ENCODE data around the gene CAV3.

CAV3 gene

DNA sequence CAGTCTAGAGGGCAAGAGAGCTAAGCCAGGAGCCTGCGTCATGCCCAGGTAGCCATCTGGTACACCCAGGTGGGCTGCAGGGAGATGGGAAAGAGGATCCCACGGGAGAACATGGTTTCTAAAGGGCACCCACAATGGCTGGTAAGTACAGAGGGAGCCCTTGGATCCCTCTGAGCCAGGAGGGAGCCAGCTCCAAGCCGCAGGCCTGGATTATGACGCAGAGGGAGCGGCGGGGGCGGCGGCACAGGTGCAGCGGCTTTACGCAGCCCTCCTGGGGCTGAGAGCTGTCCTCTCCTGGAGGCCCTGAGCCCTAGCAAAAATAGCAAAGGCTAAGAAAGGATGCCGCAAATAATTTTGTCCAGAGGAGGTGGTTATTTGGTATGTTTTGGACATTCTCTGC is 2.8 kb downstream of the CAV3 start:
- no peak for DNase-seq

DNA sequence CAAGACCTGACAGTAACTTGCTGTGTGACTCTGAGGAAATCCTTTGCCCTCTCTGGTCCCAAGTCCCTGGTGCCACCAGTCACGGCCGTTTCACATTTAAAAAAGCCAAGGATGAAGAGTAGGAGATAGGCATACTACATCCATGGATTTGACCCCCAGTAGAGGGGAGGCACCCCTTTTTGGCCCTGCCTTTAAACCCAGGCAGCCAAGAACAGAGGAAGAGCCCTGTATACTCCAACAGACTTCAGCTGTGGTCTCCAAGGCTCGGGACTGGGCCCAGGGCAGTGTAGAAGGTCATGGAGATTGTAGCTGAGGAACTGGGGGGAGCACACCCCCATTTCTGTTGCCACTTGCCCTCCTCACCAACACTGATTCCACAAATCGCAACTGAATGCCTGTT is 3.7 kb downstream of the CAV3 start:
- no peak for DNase-seq

DNA sequence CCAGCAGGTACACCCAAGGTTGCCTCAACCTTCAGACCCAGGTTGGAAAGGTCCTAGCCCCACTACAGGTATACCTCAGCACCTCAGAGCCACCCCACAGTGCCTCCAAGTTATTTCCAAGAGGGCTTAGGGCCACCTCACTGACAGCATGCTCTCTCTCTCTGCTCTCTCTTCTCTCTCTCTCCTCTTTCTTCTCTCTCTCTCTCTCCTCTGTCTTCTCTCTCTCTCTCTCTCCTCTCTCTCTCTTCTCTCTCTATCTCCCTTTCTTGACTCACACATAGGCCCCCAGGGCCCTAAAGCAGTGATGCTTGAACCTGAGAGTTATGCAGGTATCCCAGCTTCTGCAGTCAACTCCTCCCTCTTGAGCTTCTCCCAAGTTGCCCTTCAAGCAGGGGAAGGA is 4.2 kb downstream of the CAV3 start:
- DNase-seq = no peak

DNA sequence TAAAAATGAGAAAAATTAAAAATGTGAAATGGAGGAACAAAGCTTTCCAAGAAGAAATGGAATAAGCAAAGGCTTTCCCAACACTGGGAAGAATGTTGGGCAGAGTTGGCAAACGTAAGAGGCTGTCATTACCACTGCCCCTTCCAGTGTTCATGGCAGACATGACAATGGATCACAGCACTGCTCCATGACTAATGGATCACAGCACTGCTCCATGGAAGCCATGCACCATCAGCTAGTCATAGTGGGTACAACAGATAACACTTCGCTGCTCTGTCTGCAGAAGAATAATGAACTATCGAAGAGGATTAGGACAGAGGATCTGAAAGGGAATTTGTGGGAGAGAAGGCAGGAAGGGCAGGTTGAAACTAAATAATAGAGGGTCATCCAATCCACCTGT is 5.0 kb downstream of the CAV3 start:
- DNase-seq = no peak

DNA sequence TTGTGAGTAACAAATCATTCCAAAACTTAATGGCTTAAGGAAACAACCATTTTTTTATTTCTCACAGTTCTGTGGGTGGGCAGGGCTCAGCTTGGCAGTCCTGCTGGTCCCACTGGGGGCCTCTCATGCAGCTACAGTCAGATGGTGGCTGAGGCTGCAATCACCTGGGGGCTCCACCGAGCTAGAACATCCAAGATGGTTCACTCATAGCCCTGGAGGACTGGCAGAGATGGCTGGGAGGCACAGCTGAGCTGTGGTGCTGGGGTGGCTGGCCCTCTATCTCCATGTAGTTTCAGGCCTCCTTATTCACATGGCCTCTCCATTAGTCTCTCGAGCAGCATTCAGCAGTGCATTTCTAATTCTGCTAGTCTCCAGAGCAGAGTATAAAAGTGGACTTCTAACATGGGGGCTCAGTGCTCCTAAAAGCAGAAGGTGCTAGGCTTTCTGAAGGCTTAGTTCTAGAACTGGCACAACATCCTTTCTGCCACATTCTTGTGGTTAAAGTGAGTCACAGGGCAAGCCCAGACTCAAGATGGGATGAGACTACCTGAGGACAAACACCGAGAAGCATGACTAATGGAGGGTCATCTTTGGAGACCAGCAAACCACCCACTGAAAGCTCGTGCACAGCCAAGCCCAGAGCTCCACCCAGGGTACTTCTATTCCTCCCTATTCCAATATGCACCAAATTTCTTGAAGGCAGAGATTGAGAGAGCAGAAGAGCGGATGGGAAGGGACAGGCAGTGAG is 6.3 kb downstream of the CAV3 start:
- DNase-seq = no peak

DNA sequence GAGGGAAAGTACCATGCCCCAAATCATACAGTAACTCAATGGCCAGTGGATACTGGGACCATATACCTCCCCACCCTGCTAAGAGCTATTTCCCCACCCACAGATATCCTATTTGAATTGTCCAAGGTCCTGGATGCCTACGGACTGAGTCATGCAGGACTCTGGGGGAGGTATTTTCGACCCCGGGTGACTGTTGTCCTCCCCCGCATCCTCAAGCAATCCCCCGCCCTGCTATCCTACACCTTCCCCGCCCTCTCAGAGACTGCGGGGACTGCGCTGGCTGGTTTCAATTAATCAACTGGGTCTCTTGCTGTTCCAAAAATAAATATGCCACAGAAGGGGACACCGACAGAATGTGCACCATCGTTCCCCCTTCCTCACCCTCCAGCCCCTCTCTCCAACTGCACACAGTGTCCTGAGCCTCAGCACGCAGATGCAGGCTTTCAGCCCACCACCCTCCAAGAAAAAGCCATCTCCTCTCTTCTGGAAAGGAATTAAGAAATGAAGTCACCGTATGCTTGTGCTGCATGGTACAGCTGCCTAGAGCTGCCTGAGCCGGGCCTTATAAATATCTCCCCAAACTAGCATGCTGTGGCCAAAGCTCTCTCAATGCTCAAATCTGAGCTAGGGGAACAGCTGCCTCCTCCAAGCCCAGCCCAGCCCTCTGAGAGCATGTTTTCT is 8.1 kb downstream of the CAV3 start:
- no peak for DNase-seq

DNA sequence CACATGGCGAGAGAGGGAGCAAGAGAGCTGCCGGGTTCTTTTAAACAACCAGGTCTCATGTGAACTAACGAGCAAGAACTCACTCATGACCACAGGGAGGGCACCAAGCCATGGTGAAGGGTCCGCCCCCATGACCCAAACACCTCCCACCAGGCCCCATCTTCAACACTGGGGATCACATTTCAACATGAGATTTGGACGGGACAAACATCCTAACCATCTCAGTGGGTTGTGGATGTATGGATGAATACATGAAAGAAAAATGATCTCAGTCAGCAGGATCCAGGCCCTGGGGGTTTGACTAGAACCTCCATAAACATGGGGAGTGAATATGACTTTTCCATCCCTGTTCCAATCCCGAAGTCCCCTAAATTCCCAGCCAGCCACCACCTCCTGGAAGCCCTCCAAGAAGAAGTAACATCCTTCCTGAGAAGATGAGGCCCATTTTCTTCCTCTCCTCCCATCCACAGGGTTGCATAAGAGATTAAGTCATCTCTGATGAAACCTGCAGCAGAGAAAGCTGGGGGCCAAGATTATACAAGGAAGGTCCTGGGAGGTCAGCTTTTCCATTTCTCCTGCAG is 9.5 kb downstream of the CAV3 start:
- DNase-seq = no peak

DNA sequence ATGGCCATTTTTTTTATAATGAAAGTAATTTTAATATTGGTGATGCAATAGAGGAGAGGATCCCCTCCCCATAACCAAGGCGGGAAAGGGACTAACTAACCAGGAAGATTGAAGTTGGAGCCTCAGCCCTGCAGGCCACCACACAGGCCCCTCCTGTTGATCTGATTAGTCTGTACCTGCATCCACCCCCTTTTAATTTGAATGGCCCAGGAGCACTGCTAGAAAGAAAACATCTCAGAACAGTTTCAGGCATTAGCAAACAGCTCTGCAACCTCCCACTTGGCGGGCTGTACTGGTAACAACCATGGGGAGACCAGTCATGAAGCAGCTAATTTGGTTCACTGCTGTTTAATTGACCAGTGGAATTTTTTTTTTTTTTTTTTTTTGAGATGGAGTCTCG is 10.3 kb downstream of the CAV3 start:
- DNase-seq = no peak

DNA sequence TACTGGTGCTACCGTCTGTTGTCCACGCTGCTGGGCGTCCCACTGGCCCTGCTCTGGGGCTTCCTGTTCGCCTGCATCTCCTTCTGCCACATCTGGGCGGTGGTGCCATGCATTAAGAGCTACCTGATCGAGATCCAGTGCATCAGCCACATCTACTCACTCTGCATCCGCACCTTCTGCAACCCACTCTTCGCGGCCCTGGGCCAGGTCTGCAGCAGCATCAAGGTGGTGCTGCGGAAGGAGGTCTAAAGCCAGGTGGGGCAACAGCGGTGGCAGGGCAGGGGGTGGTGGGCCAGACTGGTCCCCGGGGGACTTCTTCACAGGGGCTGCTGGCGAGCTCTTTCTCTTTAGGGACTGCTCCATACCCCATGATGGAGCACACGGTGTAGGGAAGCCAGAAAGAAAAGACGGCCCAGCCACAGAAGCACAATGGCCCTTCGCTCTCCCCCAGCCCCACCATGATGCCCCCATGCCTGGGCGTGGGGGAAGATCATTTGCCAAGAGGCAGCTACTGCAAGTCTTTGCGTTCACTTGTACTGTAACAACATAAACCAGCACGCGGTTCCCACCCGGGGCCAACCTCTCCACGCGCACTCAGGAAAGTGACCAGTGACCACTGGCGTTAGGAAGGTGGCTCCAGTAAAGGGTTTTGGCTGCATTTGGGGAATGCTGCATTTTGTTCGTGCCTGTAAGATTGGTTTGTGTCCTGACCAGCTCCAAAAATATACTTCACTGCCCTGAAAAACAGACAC is 12.2 kb downstream of the CAV3 start:
- DNase-seq = no peak

DNA sequence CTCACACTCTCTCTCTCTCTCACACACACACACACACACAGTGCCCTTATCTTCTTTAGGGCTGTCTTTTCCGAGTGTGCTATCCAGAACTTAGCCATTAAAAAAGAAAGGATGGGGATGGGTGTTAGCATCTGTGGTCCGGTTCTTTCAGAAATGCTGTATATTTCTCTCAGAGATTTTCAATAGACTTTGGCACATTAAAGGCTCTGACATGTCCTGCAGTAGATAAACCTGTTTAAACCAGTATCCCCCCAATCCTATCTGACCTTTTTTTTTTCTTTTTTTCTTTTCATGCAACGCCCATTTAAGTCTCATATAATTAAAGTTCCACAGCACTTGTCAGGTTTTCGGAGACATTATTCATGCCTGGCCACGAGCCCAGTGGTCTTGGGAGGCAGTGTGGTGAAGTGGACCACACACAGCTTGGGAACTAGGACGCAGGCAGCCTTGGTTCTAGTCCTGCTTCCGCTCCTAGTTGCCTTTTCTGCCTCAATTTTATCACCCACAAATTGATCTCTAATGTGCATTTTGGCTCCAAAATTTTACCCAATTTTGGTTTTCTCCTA is 13.3 kb downstream of the CAV3 start:
- DNase-seq = no peak

DNA sequence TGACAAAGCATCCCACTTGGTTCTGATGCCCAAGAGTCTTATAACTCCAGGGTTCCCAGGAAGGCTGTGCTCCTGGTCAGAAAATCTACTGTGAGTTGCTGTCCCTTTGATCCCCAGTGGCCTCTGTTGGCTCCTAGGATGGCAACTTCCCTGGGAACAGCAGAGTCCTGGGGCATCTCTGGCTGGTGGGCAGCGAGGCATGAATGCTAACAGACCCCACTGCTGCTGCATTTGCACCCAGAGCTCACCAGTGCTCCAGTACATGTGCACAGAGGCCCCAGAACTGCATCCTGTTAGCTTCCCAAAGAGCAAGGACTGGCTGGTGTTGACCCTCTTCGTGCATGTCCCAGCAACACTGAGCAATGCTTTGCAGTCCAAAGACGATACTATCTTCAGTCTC is 15.7 kb downstream of the CAV3 start:
- no peak for DNase-seq

DNA sequence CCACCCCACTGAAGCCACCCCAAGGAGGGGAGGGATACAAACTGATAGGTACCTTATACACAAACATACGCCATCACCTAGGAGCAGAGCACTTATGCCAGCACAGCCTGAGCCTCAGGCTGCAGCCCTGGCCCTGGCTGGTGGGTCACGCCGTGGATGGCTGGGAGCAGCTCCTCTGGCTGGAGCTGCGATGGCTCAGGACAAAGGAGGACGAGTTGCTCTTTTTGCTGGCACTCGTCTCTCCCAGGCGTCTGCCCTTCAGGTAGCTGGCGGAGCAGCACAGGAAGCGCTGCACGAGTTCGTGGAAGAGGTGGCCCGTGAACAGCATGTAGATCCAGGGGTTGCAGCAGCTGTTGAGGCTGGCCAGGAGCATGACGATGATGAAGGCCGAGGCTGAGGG is 19.2 kb downstream of the CAV3 start:
- no peak for DNase-seq

DNA sequence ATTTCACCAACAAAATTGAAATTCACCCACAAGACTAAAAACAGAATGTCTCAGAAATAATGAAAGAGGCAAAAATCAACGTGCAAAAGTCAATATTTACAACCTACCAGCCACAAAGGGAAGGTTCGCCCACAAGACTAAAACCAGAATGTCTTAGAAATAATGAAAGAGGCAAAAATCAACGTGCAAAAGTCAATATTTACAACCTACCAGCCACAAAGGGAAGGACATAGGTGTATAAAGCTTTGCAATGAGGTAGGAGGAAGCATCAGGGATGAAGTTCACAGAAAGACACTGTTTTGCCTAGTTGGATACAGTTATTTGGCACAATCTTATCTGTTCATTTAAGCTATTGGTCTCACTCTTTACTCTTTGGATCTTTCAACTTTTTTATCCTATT is 21.5 kb downstream of the CAV3 start:
- no peak for DNase-seq

DNA sequence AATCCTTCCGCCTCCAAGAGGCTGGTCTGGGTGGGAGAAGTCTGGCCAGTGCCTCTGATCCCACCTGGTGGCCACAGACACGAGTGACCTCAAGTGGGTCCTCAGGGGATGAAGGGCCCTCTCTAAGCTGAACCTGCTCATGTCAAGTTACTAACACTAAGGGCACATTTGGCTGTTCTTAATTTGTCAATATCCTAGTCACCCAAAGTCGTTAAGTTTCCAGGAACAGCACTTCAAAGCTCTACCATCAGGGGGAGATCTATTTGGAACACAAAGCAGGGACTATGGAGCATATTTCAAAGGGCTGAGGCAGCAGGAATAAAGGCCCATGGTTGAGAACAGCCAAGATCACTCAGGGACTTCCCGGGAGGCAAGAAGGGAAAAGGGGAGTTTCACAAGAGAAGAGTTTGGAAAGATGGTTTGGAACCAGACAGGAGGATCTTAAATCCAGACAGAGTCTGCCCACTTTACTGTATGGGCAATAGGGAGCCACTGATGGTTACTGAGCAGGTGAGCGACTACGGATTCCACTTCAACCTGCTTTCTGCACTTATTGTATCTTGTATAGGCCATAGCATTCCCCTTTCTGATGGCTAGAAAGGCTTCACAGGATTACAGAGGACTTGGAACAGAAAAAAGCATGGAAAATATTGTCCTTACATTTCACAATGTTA is 22.1 kb downstream of the CAV3 start:
- no peak for DNase-seq

DNA sequence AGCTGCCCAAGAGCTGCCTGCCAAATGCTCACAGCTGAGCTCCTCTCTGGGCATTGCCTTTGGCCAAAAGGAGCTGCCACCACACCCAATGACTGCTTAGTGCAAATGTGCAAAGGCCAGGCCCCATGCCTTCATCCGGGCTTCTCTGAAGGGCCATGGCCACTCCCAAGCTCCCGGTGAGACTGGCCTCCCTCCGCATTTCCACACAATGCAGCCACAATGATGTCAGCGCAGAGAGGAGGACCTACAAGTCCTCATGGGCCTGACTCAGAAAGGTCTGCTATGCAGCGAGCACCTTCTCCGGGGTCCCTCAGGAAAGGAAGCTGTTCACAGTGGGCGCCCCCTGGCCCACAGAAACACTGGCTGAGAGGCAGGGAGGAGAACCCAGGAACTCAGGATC is 23.1 kb downstream of the CAV3 start:
- DNase-seq = no peak

DNA sequence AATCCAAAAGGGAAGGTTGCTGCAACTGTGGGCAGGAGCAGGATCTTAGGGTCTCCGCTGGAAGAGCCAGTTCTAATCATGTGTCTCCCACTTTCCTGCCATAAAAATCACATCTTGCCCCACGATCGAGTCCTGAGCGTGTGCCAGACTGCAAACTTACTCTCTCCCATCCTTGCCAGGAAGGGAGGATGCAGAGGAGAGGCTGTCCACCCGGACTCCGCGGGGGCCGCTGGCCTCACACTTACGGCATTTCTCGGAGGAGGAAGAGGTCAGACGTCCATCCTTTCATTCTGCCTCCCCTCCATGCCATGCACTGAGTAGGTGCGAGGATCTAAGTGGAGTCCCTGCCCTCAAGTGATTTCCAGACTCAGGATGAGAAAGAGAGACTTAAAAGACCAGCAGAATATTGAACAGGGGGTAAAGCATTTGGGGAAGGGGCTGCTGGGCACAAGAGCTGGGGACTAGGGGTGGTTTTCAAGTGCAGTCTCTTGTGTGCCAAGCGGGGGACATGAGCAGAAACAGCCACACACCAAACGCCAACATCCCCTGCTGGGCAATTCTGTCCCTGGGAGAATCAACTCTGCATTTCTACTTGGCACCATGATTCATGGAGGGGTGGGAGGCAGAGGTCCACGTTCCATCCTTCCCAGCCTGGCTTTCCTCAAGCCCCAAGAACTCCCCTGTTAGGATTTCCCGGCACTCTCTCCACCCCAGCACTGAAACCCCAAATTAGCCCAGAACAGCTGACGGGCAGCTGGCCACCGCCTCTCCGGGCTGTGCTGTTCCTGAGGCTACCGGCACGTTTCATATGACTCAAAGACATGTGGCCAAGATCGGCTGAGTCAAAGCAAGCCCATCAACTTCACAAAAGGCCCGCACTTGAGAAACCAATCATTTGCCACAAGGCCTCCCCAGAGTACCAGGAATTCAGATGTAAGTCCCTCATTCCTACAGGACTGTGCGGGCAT is 24.2 kb downstream of the CAV3 start:
- no peak for DNase-seq

DNA sequence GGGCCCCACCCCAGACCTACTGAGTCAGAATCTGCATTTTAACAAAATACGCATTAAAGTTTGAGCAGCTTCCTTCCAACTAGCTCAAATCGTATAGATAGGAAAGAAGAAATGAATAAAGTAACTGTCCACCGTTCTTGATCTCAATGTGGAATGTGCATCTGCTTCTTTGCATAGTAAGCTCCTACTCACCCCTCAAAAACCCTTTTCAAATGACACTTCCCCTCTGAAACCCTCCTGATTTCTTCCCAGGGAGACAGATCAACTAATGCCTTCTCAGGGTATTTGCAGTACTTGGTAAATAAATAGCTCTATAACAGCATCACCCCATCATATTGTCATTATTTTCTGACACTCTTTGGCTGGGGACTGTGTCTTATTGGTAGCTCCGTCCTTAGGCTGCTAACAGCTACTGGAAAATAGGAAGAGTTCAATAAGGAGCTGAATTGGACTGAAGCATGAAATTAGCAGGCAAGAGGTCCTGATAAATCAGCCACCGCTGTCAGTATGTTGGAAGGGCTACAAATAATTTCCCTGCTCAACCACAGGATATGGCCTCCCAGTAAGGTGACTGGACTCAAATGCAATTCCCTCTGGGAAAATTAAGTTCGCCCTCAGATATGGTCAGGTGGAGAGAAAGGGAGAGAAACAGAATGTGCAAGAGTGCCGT is 25.6 kb downstream of the CAV3 start:
- no peak for DNase-seq

DNA sequence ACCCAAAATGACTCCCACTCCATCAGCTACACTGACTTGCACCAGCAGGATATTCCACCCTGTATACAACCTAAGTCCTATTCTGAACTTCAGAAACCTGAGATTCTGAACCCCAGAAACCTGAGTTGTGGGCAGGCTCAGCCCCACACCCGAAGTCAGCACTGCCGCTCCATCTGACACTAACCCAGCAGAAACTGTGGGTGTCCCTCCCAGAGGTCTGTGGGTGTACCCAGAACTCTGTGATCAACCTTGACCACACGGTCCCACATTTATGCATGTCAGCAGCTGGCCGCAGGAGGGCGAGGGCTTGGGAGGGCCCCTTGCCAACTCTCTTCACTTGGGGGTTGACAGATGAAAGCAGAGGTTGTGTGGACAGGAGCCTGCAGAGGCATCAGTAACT is 26.5 kb downstream of the CAV3 start:
- no peak for DNase-seq

DNA sequence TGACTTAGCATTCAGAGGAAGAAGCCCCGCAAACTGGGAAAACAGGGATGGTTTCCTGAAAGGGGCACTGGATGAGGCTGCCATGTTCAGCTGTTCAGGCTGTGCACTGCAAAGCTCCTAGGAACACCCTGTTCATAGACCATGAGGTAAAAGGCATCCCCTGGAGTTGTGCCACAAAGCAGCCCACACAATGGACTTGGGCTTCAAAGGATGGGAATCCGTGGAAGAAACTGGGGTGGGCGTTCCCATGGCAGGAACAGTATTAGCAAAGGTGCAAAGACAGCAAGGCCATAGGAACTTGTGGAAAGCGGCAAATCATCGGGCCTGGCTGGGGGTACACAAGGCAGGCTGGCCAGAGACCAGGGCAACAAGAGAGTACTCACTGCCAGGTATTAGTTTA is 26.9 kb downstream of the CAV3 start:
- DNase-seq = no peak

DNA sequence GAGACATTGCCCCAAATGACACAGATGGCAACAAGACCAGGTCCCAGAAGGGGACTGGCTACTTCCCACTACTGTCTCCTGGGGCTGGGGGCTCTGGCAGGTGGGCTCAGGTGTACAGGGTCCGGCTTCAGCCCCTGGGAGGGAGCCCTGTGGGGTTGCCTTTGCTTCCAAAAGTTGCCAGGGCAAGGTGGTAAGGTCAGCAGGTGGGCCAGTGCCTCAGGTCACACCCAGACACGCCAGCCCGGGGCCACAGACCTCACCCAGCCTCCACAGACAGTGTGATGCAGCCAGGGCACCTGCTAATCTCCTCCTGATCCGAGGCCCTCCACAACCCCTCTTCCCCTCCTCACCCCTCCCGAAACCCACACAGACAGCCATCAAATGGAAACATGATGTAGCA is 28.3 kb downstream of the CAV3 start:
- DNase-seq = no peak

All from NCI-H2081 (cell line).